Measurements from ENCODE around the gene EED. TPM values are rescaled to one million over a fixed set of nuclear protein-coding genes. Genes with fewer than 3 reads are reported as not detected.

EED gene
- total and polyA plus RNA-seq, 9 of the 15 experiments (the other 6 are each of a cell fraction or from before 2014, with no cell fraction given) = 33.0 to 110 (median 55.1) TPM

DNA sequence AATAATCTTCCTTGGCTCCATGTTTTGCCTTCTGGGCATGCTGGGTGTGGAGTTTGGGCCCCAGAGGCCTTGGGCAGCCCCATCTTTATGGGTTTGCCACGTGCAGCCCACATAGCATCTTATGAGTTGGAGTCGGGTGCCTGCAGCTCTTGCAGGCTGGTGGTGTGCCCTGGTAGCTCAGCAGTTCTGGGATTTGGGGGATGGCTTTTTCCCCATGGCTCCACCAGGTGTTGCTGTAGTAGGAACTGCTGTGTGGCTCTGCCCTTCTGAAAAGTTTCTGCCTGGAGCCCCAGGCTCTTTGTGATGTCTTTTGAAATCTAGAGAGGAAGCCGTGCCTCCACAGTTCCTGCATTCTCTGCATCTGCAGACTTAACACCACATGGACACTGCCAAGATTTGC, 16.8 kb downstream of the EED start (continued):
- TF ChIP-seq OTX1 (CRISPR knock-in tag; IDR thresholded peaks at IDR 0.05) (no peak), HNRNPLL (IDR thresholded peaks at IDR 0.05; ENCODE audit: low read depth, low read length, poor library complexity, severe bottlenecking) (no peak), SMARCC2 (IDR thresholded peaks at IDR 0.05; ENCODE audit: low read depth) (no peak), ZNF717 (CRISPR knock-in tag; IDR thresholded peaks at IDR 0.05) (no peak), SRSF9 (IDR thresholded peaks at IDR 0.05; ENCODE audit: borderline replicate concordance, low read depth, low read length) (no peak)
- TF ChIP-seq, protein P1, sequence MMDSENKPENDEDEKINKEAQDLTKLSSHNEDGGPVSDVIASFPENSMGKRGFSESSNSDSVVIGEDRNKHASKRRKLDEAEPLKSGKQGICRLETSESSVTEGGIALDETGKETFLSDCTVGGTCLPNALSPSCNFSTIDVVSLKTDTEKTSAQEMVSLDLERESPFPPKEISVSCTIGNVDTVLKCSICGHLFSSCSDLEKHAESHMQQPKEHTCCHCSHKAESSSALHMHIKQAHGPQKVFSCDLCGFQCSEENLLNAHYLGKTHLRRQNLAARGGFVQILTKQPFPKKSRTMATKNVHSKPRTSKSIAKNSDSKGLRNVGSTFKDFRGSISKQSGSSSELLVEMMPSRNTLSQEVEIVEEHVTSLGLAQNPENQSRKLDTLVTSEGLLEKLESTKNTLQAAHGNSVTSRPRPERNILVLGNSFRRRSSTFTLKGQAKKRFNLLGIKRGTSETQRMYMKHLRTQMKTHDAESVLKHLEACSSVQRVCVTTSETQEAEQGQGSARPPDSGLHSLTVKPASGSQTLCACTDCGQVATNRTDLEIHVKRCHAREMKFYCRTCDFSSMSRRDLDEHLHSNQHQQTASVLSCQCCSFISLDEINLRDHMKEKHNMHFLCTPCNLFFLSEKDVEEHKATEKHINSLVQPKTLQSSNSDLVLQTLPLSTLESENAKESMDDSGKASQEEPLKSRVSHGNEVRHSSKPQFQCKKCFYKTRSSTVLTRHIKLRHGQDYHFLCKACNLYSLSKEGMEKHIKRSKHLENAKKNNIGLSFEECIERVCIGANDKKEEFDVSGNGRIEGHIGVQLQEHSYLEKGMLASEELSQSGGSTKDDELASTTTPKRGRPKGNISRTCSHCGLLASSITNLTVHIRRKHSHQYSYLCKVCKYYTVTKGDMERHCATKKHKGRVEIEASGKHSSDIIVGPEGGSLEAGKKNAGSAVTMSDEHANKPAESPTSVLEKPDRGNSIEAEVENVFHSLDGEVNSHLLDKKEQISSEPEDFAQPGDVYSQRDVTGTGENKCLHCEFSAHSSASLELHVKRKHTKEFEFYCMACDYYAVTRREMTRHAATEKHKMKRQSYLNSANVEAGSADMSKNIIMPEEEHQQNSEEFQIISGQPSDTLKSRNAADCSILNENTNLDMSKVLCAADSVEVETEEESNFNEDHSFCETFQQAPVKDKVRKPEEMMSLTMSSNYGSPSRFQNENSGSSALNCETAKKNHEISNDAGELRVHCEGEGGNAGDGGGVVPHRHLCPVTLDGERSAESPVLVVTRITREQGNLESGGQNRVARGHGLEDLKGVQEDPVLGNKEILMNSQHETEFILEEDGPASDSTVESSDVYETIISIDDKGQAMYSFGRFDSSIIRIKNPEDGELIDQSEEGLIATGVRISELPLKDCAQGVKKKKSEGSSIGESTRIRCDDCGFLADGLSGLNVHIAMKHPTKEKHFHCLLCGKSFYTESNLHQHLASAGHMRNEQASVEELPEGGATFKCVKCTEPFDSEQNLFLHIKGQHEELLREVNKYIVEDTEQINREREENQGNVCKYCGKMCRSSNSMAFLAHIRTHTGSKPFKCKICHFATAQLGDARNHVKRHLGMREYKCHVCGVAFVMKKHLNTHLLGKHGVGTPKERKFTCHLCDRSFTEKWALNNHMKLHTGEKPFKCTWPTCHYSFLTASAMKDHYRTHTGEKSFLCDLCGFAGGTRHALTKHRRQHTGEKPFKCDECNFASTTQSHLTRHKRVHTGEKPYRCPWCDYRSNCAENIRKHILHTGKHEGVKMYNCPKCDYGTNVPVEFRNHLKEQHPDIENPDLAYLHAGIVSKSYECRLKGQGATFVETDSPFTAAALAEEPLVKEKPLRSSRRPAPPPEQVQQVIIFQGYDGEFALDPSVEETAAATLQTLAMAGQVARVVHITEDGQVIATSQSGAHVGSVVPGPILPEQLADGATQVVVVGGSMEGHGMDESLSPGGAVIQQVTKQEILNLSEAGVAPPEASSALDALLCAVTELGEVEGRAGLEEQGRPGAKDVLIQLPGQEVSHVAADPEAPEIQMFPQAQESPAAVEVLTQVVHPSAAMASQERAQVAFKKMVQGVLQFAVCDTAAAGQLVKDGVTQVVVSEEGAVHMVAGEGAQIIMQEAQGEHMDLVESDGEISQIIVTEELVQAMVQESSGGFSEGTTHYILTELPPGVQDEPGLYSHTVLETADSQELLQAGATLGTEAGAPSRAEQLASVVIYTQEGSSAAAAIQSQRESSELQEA (IDR thresholded peaks at IDR 0.05; ENCODE audit: low read depth) = no peak
